KMS-11 (cell line): ENCODE data around the gene BMI1.

ENCODE experiments used
- H2AFZ ChIP-seq: fragments of 200-600 bp; sonication (generic); 2 replicates; pipeline ENCODE4 v1.6.1; 2016; ENCODE audit warnings: antibody characterized with exemption, mixed run types, low read depth
- H3K27ac ChIP-seq: fragments of 200-600 bp; sonication (generic); 2 replicates; pipeline ENCODE4 v1.6.1; 2016; ENCODE audit warnings: mild to moderate bottlenecking, mixed run types
- H3K27me3 ChIP-seq: fragments of 200-600 bp; sonication (generic); 2 replicates; pipeline ENCODE4 v1.6.1; 2017; ENCODE audit warnings: mild to moderate bottlenecking, low read depth, mixed run types, moderate library complexity; ENCODE audit not compliant: insufficient read depth
- H3K36me3 ChIP-seq: fragments of 200-600 bp; sonication (generic); 2 replicates; pipeline ENCODE4 v1.6.1; 2017; ENCODE audit warnings: mild to moderate bottlenecking, mixed run types; ENCODE audit not compliant: insufficient read depth
- H3K4me1 ChIP-seq: fragments of 200-600 bp; sonication (generic); 2 replicates; pipeline ENCODE4 v1.6.1; 2016; ENCODE audit warnings: mild to moderate bottlenecking, low read depth, mixed run types; ENCODE audit not compliant: poor library complexity, severe bottlenecking
- H3K4me2 ChIP-seq: fragments of 200-600 bp; sonication (generic); 2 replicates; pipeline ENCODE4 v1.7.0; 2016; ENCODE audit warnings: mild to moderate bottlenecking, mixed run types
- H3K4me3 ChIP-seq: fragments of 200-600 bp; sonication (generic); IDR thresholded peaks from 2 replicates; pipeline ENCODE4 v1.6.1; 2017; ENCODE audit warnings: low read depth, low read length, mixed read lengths; ENCODE audit not compliant: insufficient read depth
- H3K79me2 ChIP-seq: fragments of 200-600 bp; sonication (generic); 2 replicates; pipeline ENCODE4 v1.6.1; 2016; ENCODE audit warnings: low read depth, mixed run types; ENCODE audit not compliant: insufficient read depth
- H3K9ac ChIP-seq: fragments of 200-600 bp; sonication (generic); 2 replicates; pipeline ENCODE4 v1.6.1; 2016; ENCODE audit warnings: mild to moderate bottlenecking, mixed run types
- H4K20me1 ChIP-seq: fragments of 200-600 bp; sonication (generic); 2 replicates; pipeline ENCODE4 v1.6.1; 2016; ENCODE audit warnings: mild to moderate bottlenecking, mixed run types; ENCODE audit not compliant: insufficient read depth
- CTCF ChIP-seq: fragments of 200-600 bp; sonication (generic); conservative IDR thresholded peaks from 2 replicates; pipeline ENCODE4 v1.6.1; 2017; ENCODE audit warnings: low read depth, mild to moderate bottlenecking, antibody characterized with exemption, low read length, moderate library complexity, mixed read lengths

The BMI1 gene

GRCh38 chr10:22341926-22342196 lies 21.0 kb downstream of the BMI1 start:
- Histone ChIP-seq H2AFZ (no peak overlapping the region), H3K9ac (peak overlapping the region; percentile 95), H3K79me2 (peaks cover 55% of the 10 kb centered on the region), H3K36me3 (no peaks in the 10 kb centered on the region), H3K27ac (peak overlapping the region; percentile 92), H3K4me2 (peak overlapping the region; percentile 84), H4K20me1 (no peaks in the 10 kb centered on the region), H3K27me3 (no peaks in the 10 kb centered on the region), H3K4me1 (peaks cover 35% of the 10 kb centered on the region), H3K4me3 (no peak overlapping the region)
- no peak for TF ChIP-seq CTCF

DNA sequence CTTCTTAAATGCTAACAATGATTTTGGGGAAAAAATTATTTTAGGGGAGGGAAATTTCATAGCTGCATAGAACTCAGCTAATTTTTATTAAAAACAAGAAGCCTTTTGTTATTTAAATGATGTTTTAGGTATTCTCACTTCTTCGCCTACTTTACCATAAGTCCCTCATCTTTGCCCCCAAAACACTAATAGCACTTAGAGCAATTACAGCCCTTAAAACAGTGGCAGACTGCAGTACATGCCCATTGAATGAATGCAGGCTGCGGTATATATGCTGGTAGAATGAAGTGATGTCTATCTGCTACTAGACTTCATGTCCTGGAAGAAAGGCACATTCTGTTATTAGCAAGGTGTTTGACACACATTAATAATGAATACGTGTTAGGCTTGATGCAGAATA lies 21.5 kb downstream of the BMI1 start:
- H3K27me3 ChIP-seq, result no peaks in the 10 kb centered on the region
- peak overlapping the region; percentile 95 for H3K9ac ChIP-seq
- TF ChIP-seq CTCF, result no peak
- H3K79me2 ChIP-seq, result peaks cover 50% of the 10 kb centered on the region
- H3K36me3 ChIP-seq, result no peaks in the 10 kb centered on the region
- H3K4me2 ChIP-seq, result peak overlapping the region; percentile 84
- no peak overlapping the region for H3K4me3 ChIP-seq
- H3K4me1 ChIP-seq, result peaks cover 31% of the 10 kb centered on the region
- H2AFZ ChIP-seq, result no peak overlapping the region
- H4K20me1 ChIP-seq, result no peaks in the 10 kb centered on the region
- H3K27ac ChIP-seq, result peak overlapping the region; percentile 92

- TF ChIP-seq CTCF, result no peak
- Histone ChIP-seq H4K20me1 (no peaks in the 10 kb centered on the region), H3K4me1 (peaks cover 30% of the 10 kb centered on the region), H3K27ac (peak overlapping the region; percentile 92), H3K36me3 (no peaks in the 10 kb centered on the region), H3K27me3 (no peaks in the 10 kb centered on the region), H3K4me2 (peak overlapping the region; percentile 84), H3K9ac (peak overlapping the region; percentile 95), H3K79me2 (peaks cover 42% of the 10 kb centered on the region), H2AFZ (no peak overlapping the region), H3K4me3 (no peak overlapping the region)
Measured at GRCh38 chr10:22343731-22344130, 22.8 kb downstream of the BMI1 start.

DNA sequence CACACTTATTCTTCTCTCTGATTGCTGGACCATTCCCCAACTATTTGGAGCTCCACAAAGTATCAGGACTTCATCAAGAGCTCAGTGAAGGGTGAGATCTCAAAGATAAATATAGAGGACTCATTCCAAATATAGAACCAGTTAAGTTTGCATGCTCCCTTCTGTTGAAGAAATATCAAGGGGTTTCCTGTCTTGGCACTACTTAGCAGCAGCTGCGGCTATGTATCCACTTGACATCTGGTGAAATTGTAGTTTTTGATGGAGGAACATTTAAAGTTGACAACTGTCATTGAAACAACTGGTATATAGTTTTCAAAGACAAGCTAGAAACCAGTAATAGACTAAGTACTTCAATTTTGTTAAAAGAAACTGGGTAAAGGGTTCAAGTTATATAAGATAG lies 23.4 kb downstream of the BMI1 start:
- H3K4me1 ChIP-seq, result peaks cover 25% of the 10 kb centered on the region
- peak overlapping the region; percentile 95; the same call in 1 of the 2 replicates for H3K9ac ChIP-seq

More for the DNA sequence above, 23.4 kb downstream of the BMI1 start:
- TF ChIP-seq CTCF, result no peak
- Histone ChIP-seq H3K36me3 (no peaks in the 10 kb centered on the region), H2AFZ (no peak overlapping the region), H3K27me3 (no peaks in the 10 kb centered on the region), H3K79me2 (peaks cover 37% of the 10 kb centered on the region), H3K4me3 (no peak overlapping the region), H3K4me2 (peak overlapping the region; percentile 84), H3K27ac (peak overlapping the region; percentile 92), H4K20me1 (no peaks in the 10 kb centered on the region)
